ENCODE measurements around the gene DPH3. TPM values are rescaled to one million over a fixed set of nuclear protein-coding genes. Genes with fewer than 3 reads are reported as not detected.

DPH3 gene
- total and polyA plus RNA-seq, 10 of the 15 experiments (the other 5 are each of a cell fraction or from before 2014, with no cell fraction given), result 10.8 to 71.8 (median 23.4) TPM

- Histone ChIP-seq H3K79me2 (ENCODE audit: control insufficient read depth, insufficient read depth, low read length) (no peaks in the 10 kb centered on the region), H3K36me3 (ENCODE audit: control insufficient read depth in 2 of 2, insufficient read depth in 2 of 2, low read length in 1 of 2) (no peaks in the 10 kb centered on the region), H3K27ac (ENCODE audit: control insufficient read depth, insufficient read depth) (no peak overlapping the region), H3K4me2 (ENCODE audit: control insufficient read depth, insufficient read depth) (no peak overlapping the region), H2AFZ (ENCODE audit: control insufficient read depth, low read depth, low read length) (no peak overlapping the region), H3K9me3 (replicated peaks; ENCODE audit: control insufficient read depth, insufficient read depth, low read length) (no peaks in the 10 kb centered on the region), H3K9ac (ENCODE audit: control insufficient read depth, insufficient read depth, low read length) (no peak overlapping the region), H4K20me1 (ENCODE audit: control insufficient read depth, insufficient read depth) (no peaks in the 10 kb centered on the region), H3K4me1 (ENCODE audit: control insufficient read depth, insufficient read depth, low read length) (no peaks in the 10 kb centered on the region), H3K27me3 (replicated peaks in 1 of 2; ENCODE audit: control insufficient read depth in 2 of 2, insufficient read depth in 2 of 2, low read length in 1 of 2) (peaks cover 0 to 2% of the 10 kb centered on the region in 2 experiments; a peak in 1 of 4 replicates), H3K4me3 (no peak overlapping the region)
- RAD21 ChIA-PET (ENCODE audit: unreplicated experiment), result no interaction called here
- SMC1A ChIA-PET (ENCODE audit: uncharacterized antibody, unreplicated experiment), result no interaction called here
- WGBS (ENCODE audit: insufficient coverage, insufficient replicate concordance, low lambda C conversion rate, missing lambda C conversion rate), result 50% methylated on average over 2 of the region's 2 CpGs
- no TSS peak for BruUV-seq (replicated peaks)
- DNase-seq (ENCODE audit: low read depth, low spot score) (no peak), ATAC-seq (no peak), FAIRE-seq (no peak)
- CTCF ChIA-PET, result interaction anchor here (0.7 to 1.1 kb wide), 2 partner anchors 16 to 198 kb away, joined by 3 read pairs; no protein-coding TSS in a partner anchor
- TF ChIP-seq MXI1 (IDR thresholded peaks at IDR 0.05; ENCODE audit: low read depth, low read length) (no peak), SREBF1 (IDR thresholded peaks at IDR 0.05; ENCODE audit: low read length) (no peak), RUNX3 (IDR thresholded peaks at IDR 0.05; ENCODE audit: low read length) (no peak), YY1 (IDR thresholded peaks at IDR 0.05; ENCODE audit: low read depth, low read length) (no peak), ZBTB40 (IDR thresholded peaks at IDR 0.05; ENCODE audit: borderline replicate concordance) (no peak), ATF7 (IDR thresholded peaks at IDR 0.05; ENCODE audit: low read depth) (no peak), USF1 (IDR thresholded peaks at IDR 0.05; ENCODE audit: borderline replicate concordance, extremely low read length, insufficient read depth, low read depth, low read length) (no peak), TCF7 (IDR thresholded peaks at IDR 0.05; ENCODE audit: borderline replicate concordance) (no peak), NFXL1 (IDR thresholded peaks at IDR 0.05; ENCODE audit: borderline replicate concordance) (no peak), ZNF217 (IDR thresholded peaks at IDR 0.05) (no peak)
- TF ChIP-seq, protein P1, sequence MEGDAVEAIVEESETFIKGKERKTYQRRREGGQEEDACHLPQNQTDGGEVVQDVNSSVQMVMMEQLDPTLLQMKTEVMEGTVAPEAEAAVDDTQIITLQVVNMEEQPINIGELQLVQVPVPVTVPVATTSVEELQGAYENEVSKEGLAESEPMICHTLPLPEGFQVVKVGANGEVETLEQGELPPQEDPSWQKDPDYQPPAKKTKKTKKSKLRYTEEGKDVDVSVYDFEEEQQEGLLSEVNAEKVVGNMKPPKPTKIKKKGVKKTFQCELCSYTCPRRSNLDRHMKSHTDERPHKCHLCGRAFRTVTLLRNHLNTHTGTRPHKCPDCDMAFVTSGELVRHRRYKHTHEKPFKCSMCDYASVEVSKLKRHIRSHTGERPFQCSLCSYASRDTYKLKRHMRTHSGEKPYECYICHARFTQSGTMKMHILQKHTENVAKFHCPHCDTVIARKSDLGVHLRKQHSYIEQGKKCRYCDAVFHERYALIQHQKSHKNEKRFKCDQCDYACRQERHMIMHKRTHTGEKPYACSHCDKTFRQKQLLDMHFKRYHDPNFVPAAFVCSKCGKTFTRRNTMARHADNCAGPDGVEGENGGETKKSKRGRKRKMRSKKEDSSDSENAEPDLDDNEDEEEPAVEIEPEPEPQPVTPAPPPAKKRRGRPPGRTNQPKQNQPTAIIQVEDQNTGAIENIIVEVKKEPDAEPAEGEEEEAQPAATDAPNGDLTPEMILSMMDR (IDR thresholded peaks at IDR 0.05 in 2 of 3, conservative IDR thresholded peaks at IDR 0.05 in 1 of 3; ENCODE audit: control insufficient read depth in 2 of 3, extremely low read depth in 1 of 3, insufficient read depth in 1 of 3, low read depth in 3 of 3, low read length in 3 of 3), result no peak
- intact Hi-C loops (cut with micrococcal nuclease; ENCODE audit: unreplicated experiment) (no loop called here), in situ Hi-C loops (cut with MboI) (no loop called here)
- POLR2A ChIA-PET, result interaction anchor here (1.1 kb wide), 1 partner anchor 9 kb away, joined by 3 read pairs; no protein-coding TSS in a partner anchor
Observed at GRCh38 chr3:16231983-16232382, 32.8 kb downstream of the DPH3 start.

All from GM12878 (cell line).